ENCODE measurements around the gene TJP3. TPM values are rescaled to one million over a fixed set of nuclear protein-coding genes. Genes with fewer than 3 reads are reported as not detected.

Gene TJP3, protein sequence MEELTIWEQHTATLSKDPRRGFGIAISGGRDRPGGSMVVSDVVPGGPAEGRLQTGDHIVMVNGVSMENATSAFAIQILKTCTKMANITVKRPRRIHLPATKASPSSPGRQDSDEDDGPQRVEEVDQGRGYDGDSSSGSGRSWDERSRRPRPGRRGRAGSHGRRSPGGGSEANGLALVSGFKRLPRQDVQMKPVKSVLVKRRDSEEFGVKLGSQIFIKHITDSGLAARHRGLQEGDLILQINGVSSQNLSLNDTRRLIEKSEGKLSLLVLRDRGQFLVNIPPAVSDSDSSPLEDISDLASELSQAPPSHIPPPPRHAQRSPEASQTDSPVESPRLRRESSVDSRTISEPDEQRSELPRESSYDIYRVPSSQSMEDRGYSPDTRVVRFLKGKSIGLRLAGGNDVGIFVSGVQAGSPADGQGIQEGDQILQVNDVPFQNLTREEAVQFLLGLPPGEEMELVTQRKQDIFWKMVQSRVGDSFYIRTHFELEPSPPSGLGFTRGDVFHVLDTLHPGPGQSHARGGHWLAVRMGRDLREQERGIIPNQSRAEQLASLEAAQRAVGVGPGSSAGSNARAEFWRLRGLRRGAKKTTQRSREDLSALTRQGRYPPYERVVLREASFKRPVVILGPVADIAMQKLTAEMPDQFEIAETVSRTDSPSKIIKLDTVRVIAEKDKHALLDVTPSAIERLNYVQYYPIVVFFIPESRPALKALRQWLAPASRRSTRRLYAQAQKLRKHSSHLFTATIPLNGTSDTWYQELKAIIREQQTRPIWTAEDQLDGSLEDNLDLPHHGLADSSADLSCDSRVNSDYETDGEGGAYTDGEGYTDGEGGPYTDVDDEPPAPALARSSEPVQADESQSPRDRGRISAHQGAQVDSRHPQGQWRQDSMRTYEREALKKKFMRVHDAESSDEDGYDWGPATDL
- under 0.01 and 0.12 TPM in 2 replicates for total RNA-seq

GRCh38 chr19:3708207-3708931, at the start of gene TJP3:
Gene TJP3, plus strand, starts transcription at chr19:3708384. Its CDS starts 20,049 bp downstream, at chr19:3728433.

GRCh38 chr19:3700242-3701032, 7.7 kb upstream of the TJP3 start, which contains the start of gene PIP5K1C:
Gene PIP5K1C, minus strand, starts transcription at chr19:3700468. Its CDS starts 78 bp downstream, at chr19:3700390.

GRCh38 chr19:3761382-3762129, 53.4 kb downstream of the TJP3 start, which contains the start of gene APBA3:
Gene APBA3, minus strand, starts transcription at chr19:3761692. Its CDS starts 1,428 bp downstream, at chr19:3760264.

DNA sequence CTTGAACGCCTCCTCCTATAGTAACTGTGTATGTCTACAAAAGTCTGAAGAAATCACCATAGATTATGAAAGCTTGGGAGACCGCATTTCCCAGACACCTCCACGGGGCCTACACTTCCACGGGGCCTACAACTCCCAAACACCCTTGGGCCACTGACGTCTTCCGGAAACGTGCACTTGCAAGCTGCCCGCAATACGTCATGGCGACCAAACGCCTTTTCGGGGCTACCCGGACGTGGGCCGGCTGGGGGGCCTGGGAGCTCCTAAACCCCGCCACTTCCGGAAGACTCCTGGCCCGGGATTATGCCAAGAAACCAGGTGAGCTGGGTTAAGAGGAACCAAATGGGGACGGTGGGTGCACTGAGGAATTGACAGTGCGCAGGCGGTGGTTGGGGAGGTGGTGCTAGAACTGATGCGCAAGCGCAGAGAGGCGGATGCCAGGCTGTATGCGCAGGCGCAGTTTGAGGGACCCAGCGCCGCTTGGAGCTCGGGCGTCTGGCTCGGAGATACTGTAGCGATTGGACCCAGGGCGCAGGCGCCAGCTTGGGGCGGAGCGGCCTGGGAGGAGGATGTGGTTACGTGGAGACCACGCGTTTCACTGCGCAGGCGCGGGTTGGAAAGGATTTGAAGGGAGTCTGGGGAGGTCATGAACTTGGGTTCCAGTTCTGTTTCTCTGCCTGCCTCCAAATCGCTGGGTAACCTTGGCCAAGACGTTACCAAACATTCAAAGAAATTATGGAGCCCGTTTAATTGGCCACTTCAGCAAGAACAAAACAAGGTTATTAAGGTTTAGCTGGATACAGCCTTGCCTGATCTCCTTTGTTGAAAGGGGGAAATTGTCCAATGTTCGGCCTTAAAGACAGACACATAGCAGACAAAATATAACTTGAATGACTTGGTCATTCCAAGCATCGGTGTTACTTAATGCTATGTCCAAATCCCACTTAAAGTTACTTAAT, 54.6 kb downstream of the TJP3 start, which contains the start of gene MRPL54:
MRPL54 (plus strand) TSS at position 182 of the 959 bp plus-strand sequence; CDS start at position 201, 19 bp downstream.

GRCh38 chr19:3771906-3772455, 63.8 kb downstream of the TJP3 start, which contains the start of gene RAX2:
Gene RAX2, minus strand, starts transcription at chr19:3772228. Its CDS starts 486 bp downstream, at chr19:3771742.

GRCh38 chr19:3785938-3786824, 78.0 kb downstream of the TJP3 start, which contains the start of gene MATK:
Gene MATK, minus strand, starts transcription at chr19:3786381. Its CDS starts 1,246 bp downstream, at chr19:3785135.

Other genes starting within 250 kb of the TJP3 start
- not detected in 2 replicates for gene SMIM24, start 227.9 kb upstream of the TJP3 start, total RNA-seq
- not detected in 2 replicates for gene SMIM44, start 224.9 kb upstream of the TJP3 start, total RNA-seq
- 15.1 and 21.5 TPM in 2 replicates for gene DOHH, start 207.7 kb upstream of the TJP3 start, total RNA-seq
- 39.5 and 61.0 TPM in 2 replicates for gene FZR1, start 202.1 kb upstream of the TJP3 start, total RNA-seq
- gene TEKTIP1, start 169.2 kb upstream of the TJP3 start, total RNA-seq: not detected in 2 replicates
- gene MFSD12, start 150.8 kb upstream of the TJP3 start, total RNA-seq: 77.8 and 117 TPM in 2 replicates
- 74.5 and 87.6 TPM in 2 replicates for gene HMG20B, start 135.4 kb upstream of the TJP3 start, total RNA-seq
- under 0.01 TPM in 1 of 2 replicates, not detected in the other for gene GIPC3, start 122.9 kb upstream of the TJP3 start, total RNA-seq
- gene TBXA2R, start 101.5 kb upstream of the TJP3 start, total RNA-seq: 1.4 and 1.6 TPM in 2 replicates
- gene CACTIN, start 81.6 kb upstream of the TJP3 start, total RNA-seq: 29.1 and 34.2 TPM in 2 replicates
- 18.8 and 25.5 TPM in 2 replicates for gene PIP5K1C, start 7.9 kb upstream of the TJP3 start, total RNA-seq
- gene APBA3, start 53.3 kb downstream of the TJP3 start, total RNA-seq: 19.6 and 20.5 TPM in 2 replicates
- gene MRPL54, start 54.3 kb downstream of the TJP3 start, total RNA-seq: 37.2 and 39.9 TPM in 2 replicates
- not detected in 2 replicates for gene RAX2, start 63.8 kb downstream of the TJP3 start, total RNA-seq
- not detected in 2 replicates for gene MATK, start 78.0 kb downstream of the TJP3 start, total RNA-seq
- not detected in 2 replicates for gene ZFR2, start 160.7 kb downstream of the TJP3 start, total RNA-seq
- gene ATCAY, start 172.3 kb downstream of the TJP3 start, total RNA-seq: under 0.01 TPM in 1 of 2 replicates, not detected in the other
- not detected in 2 replicates for gene NMRK2, start 224.7 kb downstream of the TJP3 start, total RNA-seq